ENCODE data around the gene GAPDHS.

Gene GAPDHS

GRCh38 chr19:35533201-35533821, at the start of gene GAPDHS:
TSS of gene GAPDHS (plus strand) at chr19:35533456. CDS start at chr19:35533528, 72 bp downstream.
- DNase-seq (ENCODE audit: low read depth) = no peak

GRCh38 chr19:35484252-35485036, 48.8 kb upstream of the GAPDHS start:
- DNase-seq (ENCODE audit: low read depth) = no peak

GRCh38 chr19:35486268-35486708, 47.0 kb upstream of the GAPDHS start:
- DNase-seq (ENCODE audit: low read depth) = no peak

GRCh38 chr19:35487656-35488182, 45.5 kb upstream of the GAPDHS start:
- DNase-seq (ENCODE audit: low read depth) = no peak

GRCh38 chr19:35488677-35489076, 44.6 kb upstream of the GAPDHS start:
- no peak for DNase-seq (ENCODE audit: low read depth)

GRCh38 chr19:35490364-35490763, 42.9 kb upstream of the GAPDHS start, which contains the start of gene KRTDAP:
TSS of gene KRTDAP (minus strand) at chr19:35490464. CDS start at chr19:35490442, 22 bp downstream.
- no peak for DNase-seq (ENCODE audit: low read depth)

- DNase-seq (ENCODE audit: low read depth) = no peak
Observed at GRCh38 chr19:35491836-35492360, 41.4 kb upstream of the GAPDHS start.

- DNase-seq (ENCODE audit: low read depth) = no peak
Observed at GRCh38 chr19:35493971-35494370, 39.3 kb upstream of the GAPDHS start.

GRCh38 chr19:35495107-35496064, 37.9 kb upstream of the GAPDHS start:
- DNase-seq (ENCODE audit: low read depth) = peak; percentile 66

GRCh38 chr19:35497406-35497805, 35.9 kb upstream of the GAPDHS start:
- DNase-seq (ENCODE audit: low read depth) = no peak

- DNase-seq (ENCODE audit: low read depth) = no peak
Observed at GRCh38 chr19:35498220-35498619, 35.0 kb upstream of the GAPDHS start.

- DNase-seq (ENCODE audit: low read depth) = no peak
Observed at GRCh38 chr19:35498984-35499527, 34.2 kb upstream of the GAPDHS start.

- DNase-seq (ENCODE audit: low read depth) = no peak
Observed at GRCh38 chr19:35500611-35501010, 32.6 kb upstream of the GAPDHS start.

GRCh38 chr19:35501684-35502083, 31.6 kb upstream of the GAPDHS start:
- DNase-seq (ENCODE audit: low read depth) = no peak

GRCh38 chr19:35502751-35503150, 30.5 kb upstream of the GAPDHS start:
- no peak for DNase-seq (ENCODE audit: low read depth)

- DNase-seq (ENCODE audit: low read depth) = no peak
Observed at GRCh38 chr19:35506011-35506410, 27.2 kb upstream of the GAPDHS start.

- no peak for DNase-seq (ENCODE audit: low read depth)
Observed at GRCh38 chr19:35507561-35507960, 25.7 kb upstream of the GAPDHS start.

- DNase-seq (ENCODE audit: low read depth) = no peak
Observed at GRCh38 chr19:35508129-35508528, 25.1 kb upstream of the GAPDHS start.

- DNase-seq (ENCODE audit: low read depth) = no peak
Observed at GRCh38 chr19:35509018-35509652, 24.1 kb upstream of the GAPDHS start.

GRCh38 chr19:35509861-35510625, 23.2 kb upstream of the GAPDHS start:
- peak; percentile 59 for DNase-seq (ENCODE audit: low read depth)

Data from stimulated activated CD8-positive, alpha-beta memory T cell treated with anti-CD3 and anti-CD28 coated beads, Interleukin-12 subunit alpha, Interleukin-12 subunit beta, amount 100 ng/mL, for 4 hours (primary cell).